DMS79 (cell line): ENCODE data around the gene ZER1.
A peak's percentile ranks its signal among the peaks of the same experiment; 100 is the strongest.
"Not testable (repeated sequence)": the region's sequence is repeated elsewhere in the genome, so short reads cannot be mapped to it uniquely, and the experiment has no call there.

Experiments
- DNase-seq: peaks from one replicate; lab custom pipeline; 2025; lab: John Stamatoyannopoulos, UW

The ZER1 gene

GRCh38 chr9:128715436-128715750 is 56.3 kb downstream of the ZER1 start:
- DNase-seq: no peak

DNA sequence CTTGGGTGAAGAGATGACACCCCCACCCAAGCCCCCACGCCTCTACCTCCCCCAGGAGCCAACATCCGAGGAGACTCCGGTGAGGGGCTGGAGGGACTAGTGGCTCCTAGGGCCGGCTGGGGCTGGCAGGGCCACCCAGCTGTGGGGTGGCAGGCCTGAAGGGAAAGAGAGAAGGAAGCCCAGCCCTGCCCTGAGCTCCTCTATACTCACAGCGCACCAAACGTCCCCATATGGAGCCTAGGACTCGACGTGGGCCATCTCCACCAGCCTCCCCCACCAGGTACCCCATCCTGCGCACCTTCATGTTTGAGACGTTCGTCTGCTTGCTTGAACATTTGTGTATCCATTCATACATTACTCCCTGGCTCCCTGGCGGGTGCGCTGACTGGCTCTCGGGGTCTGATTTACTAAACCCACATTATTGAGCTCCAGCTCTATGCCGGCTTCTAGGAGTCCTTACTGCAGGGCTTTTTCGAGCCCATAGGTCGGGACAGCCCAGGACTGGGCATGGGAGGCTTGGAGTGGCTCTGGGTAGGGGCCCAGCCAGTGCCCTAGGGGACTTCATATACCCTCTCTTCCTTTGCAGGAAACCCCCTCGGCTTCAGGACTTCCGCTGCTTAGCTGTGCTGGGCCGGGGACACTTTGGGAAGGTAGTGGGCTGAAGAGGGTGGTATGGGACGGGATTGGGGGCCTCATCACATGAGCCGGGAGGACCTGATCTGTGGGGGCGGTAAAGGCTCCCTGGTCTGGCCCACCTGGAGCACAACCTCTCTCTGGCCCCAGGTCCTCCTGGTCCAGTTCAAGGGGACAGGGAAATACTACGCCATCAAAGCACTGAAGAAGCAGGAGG is 56.9 kb downstream of the ZER1 start:
- no peak for DNase-seq

GRCh38 chr9:128713941-128714573 is 57.7 kb downstream of the ZER1 start:
- no peak for DNase-seq

- no peak for DNase-seq
Observed at GRCh38 chr9:128713411-128713780, 58.3 kb downstream of the ZER1 start.

DNA sequence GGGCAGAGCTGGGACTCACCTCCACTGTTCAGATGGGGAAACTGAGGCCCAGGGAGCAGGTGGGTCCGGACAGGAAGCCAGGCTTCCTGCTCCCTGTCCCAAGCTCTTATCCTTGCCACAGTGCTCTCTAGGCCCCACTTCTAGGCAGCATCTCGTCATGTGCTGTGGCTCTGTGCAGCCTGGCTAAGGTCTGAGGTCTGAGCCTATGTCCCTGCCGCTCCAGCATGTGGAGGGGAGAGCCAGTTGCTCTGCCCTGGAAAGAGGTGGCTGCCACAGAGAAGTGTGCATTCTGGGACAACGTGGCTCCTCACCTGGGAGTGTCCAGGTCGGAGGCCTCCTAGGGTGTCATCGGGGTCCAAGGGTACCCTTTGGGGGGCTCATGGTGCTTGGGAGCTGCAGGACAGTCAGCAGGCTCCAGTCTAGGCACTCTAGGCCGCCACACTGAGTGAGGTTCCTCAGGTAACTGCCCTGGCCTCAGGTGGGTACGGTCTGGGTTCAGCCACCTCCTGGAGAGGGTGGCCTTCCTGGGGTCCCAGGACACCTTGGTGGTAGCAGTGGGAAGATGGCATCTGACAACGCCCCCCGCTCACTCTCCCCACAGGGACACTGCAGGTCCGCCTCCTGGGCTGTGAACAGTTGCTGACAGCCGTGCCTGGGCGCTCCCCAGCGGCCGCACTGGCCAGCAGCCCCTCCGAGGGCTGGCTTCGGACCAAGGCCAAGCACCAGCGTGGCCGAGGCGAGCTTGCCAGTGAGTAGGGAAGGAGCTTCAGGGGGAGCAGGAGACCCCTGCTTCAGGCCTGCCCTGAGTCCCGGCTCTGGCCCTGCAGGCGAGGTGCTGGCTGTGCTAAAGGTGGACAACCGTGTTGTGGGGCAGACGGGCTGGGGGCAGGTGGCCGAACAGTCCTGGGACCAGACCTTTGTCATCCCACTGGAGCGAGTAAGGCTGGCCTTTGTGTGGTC is 59.0 kb downstream of the ZER1 start:
- DNase-seq: no peak

- no peak for DNase-seq
Observed at GRCh38 chr9:128707446-128707845, 64.3 kb downstream of the ZER1 start.

DNA sequence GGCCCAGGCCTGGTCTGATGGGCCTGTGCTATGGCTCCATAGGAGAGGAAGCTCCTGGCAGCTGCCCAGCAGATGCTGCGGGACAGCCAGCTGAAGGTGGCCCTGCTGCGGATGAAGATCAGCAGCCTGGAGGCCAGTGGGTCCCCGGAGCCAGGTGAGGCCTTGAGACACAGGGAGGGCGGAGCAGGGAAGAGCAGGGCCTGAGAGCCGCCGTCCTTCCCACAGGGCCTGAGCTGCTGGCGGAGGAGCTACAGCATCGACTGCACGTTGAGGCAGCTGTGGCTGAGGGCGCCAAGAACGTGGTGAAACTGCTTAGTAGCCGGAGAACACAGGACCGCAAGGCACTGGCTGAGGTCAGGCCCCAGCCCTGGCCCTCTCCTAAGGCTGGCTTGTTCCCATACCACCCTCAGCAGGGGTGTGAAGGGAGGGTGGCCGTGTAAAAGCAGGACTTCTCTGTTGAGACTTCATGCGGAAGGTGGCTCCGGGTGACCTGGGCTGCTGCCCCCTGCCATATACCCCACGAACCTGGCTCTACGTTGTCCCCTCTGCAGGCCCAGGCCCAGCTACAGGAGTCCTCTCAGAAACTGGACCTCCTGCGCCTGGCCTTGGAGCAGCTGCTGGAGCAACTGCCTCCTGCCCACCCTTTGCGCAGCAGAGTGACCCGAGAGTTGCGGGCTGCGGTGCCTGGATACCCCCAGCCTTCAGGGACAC is 64.9 kb downstream of the ZER1 start:
- DNase-seq: no peak

DNA sequence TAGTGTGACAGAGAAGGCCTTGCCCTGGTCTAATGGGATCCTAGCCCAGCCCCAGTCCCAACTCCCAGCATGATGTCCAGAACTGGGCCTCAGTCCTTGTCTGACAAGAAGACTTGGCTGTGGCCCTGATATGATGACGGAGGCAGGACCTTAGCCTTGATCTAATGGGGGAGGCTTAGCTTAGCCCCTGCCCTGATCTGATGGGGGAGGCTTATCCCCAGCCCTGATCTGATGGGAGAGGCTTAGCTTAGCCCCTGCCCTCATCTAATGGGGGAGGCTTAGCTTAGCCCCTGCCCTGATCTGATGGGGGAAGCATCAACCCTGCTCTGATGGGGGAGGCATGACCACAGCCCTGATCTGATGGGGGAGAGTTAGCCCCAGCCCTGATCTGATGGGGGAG is 65.7 kb downstream of the ZER1 start:
- no peak for DNase-seq

GRCh38 chr9:128705051-128705965 is 66.4 kb downstream of the ZER1 start:
- DNase-seq: no peak

DNA sequence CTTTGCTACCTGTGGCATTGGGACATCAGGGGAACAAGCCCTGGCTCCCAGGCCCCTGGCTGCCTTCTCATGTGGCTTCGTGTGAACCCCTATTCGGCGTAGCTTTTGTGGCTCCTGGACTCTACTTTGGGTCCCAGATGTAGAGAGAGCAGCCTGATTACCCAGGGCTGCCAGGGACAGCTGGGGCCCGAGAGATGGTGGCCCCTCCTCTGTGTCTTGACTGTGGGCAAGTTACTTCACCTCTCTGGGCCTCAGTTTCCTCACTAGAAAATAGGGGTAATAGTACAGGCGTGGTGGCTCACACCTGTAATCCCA is 67.4 kb downstream of the ZER1 start:
- DNase-seq: no peak

DNA sequence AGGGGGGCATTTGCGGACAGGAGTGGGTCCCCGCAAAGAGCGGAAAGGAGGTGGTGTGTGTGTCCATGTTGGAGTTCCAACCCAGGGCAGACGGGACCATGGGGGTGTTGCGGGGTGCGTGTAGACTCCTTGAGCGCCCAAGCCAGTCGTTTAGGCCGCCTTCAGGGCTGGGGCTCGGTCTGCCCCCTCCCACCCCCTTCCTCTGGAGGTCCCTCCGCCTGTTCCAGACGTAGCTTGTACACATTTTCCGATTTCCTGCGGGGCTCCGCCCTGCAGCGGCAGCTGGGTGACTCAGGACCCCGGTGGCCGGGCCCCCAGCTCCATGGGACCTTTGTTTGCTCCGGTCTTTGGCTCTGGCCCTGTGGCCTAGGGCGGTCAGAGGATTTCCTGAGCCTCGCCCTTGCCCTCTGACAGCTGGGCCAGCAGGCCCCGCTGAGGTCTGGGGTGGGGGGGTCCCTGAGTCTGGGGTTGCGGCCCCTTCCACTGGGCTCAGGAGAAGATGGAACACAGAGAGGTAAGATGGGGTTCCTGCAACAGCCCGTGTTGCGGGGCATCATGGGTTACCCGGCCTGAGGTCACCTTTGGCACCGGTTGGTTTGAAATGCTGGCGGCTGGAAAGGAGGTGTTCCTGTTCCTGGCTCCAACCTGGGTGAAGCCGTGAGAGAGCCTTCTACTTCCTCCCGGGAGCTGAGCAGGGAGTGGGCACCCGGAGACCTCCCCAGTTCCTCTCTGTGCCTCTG is 67.9 kb downstream of the ZER1 start:
- no peak for DNase-seq

- peak; percentile 19 for DNase-seq
Observed at GRCh38 chr9:128702949-128703615, 68.6 kb downstream of the ZER1 start.

DNA sequence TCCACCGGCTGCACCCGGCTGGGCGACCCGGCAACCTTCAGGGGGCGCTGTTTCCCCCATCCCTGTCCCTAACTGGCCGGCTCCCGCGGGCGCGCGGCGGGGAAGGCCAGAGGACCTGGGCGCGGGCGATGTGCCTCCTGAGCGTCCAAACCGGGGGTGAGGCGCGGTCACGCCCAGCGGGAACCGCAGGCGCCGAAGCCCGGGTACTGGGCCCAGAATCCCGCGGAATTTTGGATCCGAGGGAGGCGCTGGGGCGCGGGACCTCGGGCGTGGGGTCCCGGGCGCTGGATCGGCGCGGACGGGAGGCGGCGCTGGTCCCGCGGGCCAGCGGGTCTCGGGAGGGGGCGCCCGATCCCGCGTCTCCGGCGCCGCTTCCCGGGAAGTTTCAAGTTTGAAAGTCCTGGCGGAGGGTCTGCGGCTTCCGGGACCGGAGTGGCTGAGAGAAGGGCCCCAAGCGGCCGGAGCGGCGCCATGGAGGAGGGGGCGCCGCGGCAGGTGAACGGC is 69.2 kb downstream of the ZER1 start, which contains the start of gene PKN3:
Gene PKN3 (plus strand): TSS at position 59 of the 504 bp plus-strand sequence. CDS start 413 bp downstream, at position 472.
- DNase-seq: peak; percentile 75

- no peak for DNase-seq
Observed at GRCh38 chr9:128701227-128701854, 70.4 kb downstream of the ZER1 start.

GRCh38 chr9:128699096-128699795 is 72.5 kb downstream of the ZER1 start:
- DNase-seq: not testable (repeated sequence)

- no peak for DNase-seq
Observed at GRCh38 chr9:128696923-128697707, 74.6 kb downstream of the ZER1 start.

- DNase-seq: no peak
Observed at GRCh38 chr9:128694344-128694743, 77.4 kb downstream of the ZER1 start.
